Measurements from ENCODE around the gene CACUL1. TPM values are rescaled to one million over a fixed set of nuclear protein-coding genes. Genes with fewer than 3 reads are reported as not detected.

The CACUL1 gene
- total RNA-seq, 8 experiments from 2014 or later = 16.9 to 49.3 (median 22.2) TPM

GRCh38 chr10:118633786-118634185 lies 121.0 kb downstream of the CACUL1 start:
- H3K27ac ChIP-seq = no peak overlapping the region
- no peak overlapping the region for H3K4me3 ChIP-seq
- in situ Hi-C loops (cut with MboI; ENCODE audit: low pct_unique_long_range_greater_than_20kb in 2 of 9, low sequenced_read_pairs in 9 of 9, unreplicated experiment in 9 of 9) = no loop called here
- ATAC-seq (replicated peaks in 6 of 8) = no peak
- 20 to 100% (median 49%) methylated on average over 1 to 6 of the region's 7 CpGs; no CpG with 5 or more reads in 1 of the 10 experiments for WGBS, 10 experiments
- H3K4me1 ChIP-seq (replicated peaks in 1 of 2) = no peaks in the 10 kb centered on the region

- peak in 3 of 8 experiments; percentile 84 to 92 (median 89) for ATAC-seq (replicated peaks in 6 of 8)
- H3K27ac ChIP-seq = no peak overlapping the region
- H3K4me1 ChIP-seq (replicated peaks in 1 of 2) = no peaks in the 10 kb centered on the region
- 0 to 100% (median 71%) methylated on average over 1 to 3 of the region's 3 CpGs; no CpG with 5 or more reads in 1 of the 10 experiments for WGBS, 10 experiments
- no peak overlapping the region for H3K4me3 ChIP-seq
- in situ Hi-C loops (cut with MboI; ENCODE audit: low pct_unique_long_range_greater_than_20kb in 2 of 9, low sequenced_read_pairs in 9 of 9, unreplicated experiment in 9 of 9) = no loop called here
Observed at GRCh38 chr10:118629211-118629610, 125.6 kb downstream of the CACUL1 start.

GRCh38 chr10:118628397-118628796 lies 126.4 kb downstream of the CACUL1 start:
- no peak for ATAC-seq (replicated peaks in 6 of 8)
- in situ Hi-C loops (cut with MboI; ENCODE audit: low pct_unique_long_range_greater_than_20kb in 2 of 9, low sequenced_read_pairs in 9 of 9, unreplicated experiment in 9 of 9) = no loop called here
- Histone ChIP-seq H3K27ac (no peak overlapping the region), H3K4me3 (no peak overlapping the region), H3K4me1 (replicated peaks in 1 of 2) (no peaks in the 10 kb centered on the region)

GRCh38 chr10:118626953-118627352 lies 127.8 kb downstream of the CACUL1 start:
- ATAC-seq (replicated peaks in 6 of 8) = no peak
- WGBS, 10 experiments = no CpG with 5 or more reads among the region's 3 CpGs

More at GRCh38 chr10:118626953-118627352, 127.8 kb downstream of the CACUL1 start:
- H3K4me3 ChIP-seq = no peak overlapping the region
- in situ Hi-C loops (cut with MboI; ENCODE audit: low pct_unique_long_range_greater_than_20kb in 2 of 9, low sequenced_read_pairs in 9 of 9, unreplicated experiment in 9 of 9) = no loop called here
- H3K4me1 ChIP-seq (replicated peaks in 1 of 2) = no peaks in the 10 kb centered on the region
- no peak overlapping the region for H3K27ac ChIP-seq

Other genes starting within 250 kb of the CACUL1 start
- under 1 TPM in 6 of 8 experiments, not detected in 2; 0.09 to 0.47 (median 0.16) TPM for gene PRLHR, start 159.3 kb downstream of the CACUL1 start, total RNA-seq